C1 segment of cervical spinal cord (tissue), 14 donors: ENCODE data around the gene SEMA6D.
"Not testable (repeated sequence)": the region's sequence is repeated elsewhere in the genome, so short reads cannot be mapped to it uniquely, and the experiment has no call there.

ENCODE experiments used
- DNase-seq, 14 donors: peaks; one replicate each; lab custom pipeline; 2025; lab: John Stamatoyannopoulos, UW

The SEMA6D gene

DNA sequence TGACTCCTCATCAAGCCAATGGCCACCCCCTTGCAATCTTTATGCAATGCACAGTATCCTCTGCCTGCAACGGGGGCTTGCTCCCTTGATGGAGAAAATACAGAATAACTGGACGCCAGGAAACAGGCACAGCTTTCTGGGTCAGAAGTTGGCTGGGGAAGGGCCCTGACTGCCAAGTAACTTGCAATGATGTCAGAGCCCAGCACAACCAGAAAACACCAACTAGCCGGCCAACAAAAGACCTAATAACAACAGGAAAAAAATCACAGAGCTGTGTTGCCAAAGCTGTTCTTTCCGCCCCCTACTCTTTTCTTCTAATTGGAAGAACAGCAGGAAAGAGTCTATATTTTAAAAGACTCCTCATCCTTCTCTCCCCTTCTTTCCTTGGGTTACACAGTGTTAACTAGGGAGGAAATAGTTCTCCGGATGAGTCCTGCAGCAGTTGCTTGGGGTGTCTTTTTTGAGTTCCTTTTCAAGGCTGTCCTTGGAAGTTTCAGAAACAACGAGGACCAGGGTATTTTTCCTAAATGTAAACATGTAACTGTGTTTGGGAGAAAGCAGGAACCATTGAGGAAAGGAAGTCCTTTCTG lies 1.4 kb upstream of the SEMA6D start:
- peak in 12 of 14 donors; percentile 13 to 73 (median 48) for DNase-seq

DNA sequence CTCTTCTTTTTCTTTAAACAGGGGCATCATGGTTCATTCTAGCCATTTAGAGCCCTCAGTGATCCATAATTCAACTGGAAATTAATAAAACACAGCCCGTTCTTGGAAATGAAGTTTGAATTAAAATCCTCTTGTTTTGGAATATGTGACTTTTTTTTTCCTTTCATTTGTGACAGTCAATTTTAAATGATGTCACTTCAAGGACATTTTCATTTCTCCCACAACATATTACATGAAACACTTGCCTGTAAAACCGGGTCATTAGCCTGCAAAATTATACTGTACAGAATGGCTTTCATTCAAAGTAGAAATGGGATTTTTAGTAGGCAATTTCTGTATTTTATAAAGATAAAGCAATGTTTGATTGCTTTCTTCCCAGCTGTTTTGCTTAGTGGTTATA lies 789 bp upstream of the SEMA6D start:
- no peak for DNase-seq

DNA sequence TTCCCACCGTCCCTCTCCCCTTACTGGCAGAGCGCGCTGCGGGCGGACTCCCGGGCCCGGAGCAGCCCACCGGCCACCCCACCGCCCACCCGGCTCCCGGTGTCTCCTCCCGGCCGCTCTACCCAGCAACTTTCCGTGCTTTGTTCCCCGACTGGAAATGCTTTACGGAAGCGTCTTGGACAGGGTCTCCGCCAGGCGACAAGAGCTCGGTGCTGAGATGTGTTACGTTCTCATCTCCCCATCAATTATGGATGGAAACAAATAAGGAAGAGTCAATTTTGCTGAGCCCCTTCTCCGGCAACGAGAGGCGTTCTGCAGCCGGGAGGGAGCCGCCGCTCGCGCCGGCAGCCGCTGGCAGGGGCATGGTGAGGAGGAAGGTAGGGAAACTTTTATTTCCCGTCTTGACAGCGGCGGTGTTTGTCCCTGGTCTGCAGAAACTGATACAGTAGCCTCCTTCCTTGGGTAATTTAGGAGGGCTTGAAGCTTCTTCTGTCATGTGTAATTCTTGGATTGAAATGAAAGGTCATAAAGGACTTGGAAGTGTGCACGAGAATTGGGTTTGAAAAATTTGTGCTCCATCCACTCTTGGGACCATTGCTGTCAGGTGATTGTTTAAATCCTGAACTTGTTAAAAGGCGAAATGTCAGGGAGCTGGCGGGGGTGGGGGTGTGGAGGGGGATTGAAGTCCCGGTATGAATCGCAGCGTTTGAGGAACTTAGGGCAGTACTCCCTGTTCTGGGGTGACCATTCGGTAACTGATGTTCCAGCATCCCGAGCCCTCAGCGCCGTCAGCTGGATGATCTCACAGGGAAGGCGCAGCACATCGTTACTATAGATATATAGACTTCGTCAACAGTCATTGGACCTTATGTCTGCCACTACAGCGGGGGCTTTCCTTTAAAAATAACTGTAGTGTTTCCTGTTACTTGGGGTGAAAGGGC lies 1.5 kb downstream of the SEMA6D start:
- peak in 10 of 14 donors; percentile 20 to 80 (median 58) for DNase-seq

DNA sequence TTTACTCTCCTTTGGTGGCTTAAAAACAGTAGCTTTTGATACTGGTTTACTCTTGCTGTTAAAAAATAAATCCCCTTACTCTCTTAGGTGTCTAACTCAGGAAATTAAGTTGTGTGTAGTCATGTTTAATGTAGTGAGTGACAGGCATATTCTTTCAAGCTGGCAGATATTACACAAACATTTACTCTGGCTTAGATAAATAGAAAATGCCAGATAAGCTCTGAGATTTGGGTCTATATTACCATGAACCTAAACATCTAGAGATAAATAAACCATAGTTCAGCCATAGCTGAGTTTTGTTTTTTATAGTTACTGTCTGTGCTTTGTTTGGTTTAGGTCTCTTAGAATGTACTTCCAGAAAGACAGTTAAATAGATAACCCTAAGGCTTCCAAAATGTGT lies 2.4 kb downstream of the SEMA6D start:
- DNase-seq = no peak

DNA sequence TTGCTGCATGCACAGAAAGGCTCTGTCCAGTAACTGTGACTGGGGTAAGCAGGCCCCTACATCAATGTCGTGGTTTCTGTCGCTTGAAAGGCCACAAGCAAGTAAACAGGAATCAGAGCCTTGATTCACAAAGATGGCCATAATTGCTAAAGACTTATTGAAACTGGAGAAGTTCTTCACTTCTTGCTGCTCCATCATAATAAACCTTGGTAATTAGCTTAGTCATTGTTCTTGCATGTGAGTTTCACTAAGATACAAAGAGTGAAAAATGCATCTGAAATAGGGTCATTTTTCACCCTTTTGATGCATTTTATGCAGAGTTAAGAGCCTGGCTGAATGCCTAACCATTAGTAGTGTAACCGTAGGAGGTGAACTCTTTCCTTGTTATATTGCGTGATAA lies 3.2 kb downstream of the SEMA6D start:
- DNase-seq = peak in 1 of 14 donors; percentile 22

DNA sequence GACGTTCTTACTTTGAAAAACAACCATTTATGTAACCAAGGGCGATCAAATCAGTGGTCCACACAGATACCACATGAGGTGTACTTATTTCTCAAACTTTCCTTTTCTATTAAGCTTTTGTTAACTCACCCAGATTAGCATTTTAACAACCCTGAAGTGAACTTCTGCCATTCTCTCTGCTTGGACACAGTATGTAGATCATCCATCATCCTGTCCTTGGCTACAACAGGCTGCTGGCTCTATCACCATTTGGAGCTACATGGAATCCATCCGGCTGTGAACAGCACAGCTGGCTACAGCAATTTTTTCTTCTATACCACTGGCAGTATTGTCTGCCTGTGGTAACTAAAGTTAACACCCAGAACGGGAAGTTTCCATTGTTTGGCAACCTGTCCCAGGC lies 4.4 kb downstream of the SEMA6D start:
- DNase-seq = peak in 2 of 14 donors; percentile 18 to 21

DNA sequence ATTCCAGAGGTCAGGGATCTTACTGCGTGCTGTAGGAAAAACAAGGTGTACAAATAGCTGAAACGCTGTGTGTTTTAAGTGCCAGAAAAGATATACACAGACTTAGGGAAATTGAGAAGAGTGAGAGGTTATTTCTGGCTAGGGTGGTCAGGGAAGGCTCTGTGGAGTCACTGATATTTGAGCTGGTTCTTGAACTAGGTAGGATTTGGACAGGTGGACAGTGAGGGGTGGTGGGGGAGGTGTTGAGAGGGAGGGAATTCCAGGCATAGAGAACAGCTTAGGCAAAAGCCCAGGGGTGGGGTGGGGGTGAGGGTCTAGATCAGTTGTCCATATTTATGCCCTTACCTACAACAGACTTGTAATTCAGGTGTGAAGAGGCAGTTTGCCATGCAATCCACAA lies 7.0 kb downstream of the SEMA6D start:
- DNase-seq = no peak

DNA sequence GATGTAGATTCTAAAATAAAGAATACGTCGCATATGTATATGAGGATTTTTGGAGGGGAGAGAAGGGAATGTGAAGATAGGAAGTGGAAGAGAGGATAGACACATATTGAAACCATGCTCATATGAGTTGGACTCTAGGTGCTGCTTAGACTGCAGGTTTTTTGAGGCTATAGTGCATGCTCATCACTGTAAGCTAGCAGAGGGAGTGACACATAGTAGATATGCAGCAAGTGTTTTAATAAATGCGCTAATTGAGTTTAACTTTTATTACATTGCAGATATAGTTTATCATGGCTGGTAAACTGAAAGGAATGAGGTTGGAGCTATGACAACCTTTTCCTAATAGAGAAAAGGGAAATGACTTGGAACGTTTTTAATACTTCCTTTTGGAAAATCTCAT lies 7.7 kb downstream of the SEMA6D start:
- DNase-seq = no peak

DNA sequence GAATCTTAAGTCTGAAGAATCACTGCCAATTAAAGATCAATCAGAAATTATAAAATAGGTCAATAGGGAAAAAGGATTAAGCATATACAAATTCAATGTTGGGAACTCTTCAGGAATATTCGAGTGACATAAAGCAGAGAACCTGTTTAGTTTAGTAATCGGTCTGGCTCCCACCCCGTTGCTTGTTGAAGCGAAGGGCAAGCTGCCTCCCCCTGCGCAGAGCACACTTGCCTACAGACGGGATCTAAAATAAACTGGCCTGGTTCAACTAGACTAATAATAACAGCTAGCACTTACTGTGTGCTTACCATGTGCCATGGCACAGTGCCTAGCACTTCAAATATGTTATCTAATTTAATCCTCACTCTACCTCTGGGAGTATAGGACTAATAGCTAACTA lies 8.6 kb downstream of the SEMA6D start:
- no peak for DNase-seq

DNA sequence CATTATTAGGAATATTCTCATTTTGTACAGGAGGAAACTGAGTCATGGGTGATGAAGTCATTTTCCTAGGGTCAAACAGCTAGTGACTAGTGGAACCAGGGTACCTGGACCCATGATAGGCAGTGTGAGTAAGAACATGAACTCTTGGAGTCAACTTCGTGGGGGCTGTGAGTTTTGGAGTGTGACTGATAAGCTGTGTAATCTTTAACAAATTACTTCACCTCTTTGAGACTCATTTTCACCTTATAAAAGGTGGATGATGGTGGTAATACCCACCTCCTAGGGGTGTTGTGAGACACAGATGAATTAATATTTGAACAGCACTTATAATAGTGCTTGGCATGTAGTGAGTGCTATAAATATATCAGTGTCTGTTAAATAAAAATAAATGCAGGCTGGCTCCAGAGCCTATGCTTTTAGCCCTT lies 9.1 kb downstream of the SEMA6D start:
- DNase-seq = no peak

DNA sequence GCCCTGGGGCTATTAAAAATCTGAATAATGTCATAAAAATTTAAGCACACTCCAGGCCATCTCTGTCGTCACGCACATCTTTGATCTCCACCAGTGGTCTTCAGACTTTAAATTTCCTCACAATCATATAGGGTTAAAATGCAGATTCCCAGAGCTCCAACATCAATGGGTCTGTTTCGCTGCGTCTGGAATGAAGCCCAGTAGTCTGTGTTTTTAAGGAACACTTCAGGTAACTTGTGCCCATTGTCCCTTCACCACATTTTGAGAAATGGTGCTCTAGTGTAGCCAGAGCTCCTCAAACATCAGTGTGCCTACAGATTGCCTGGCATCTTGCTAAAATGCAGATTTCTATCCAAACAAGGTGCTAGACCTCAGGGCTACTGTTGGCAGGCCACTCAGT lies 9.8 kb downstream of the SEMA6D start:
- DNase-seq = no peak

DNA sequence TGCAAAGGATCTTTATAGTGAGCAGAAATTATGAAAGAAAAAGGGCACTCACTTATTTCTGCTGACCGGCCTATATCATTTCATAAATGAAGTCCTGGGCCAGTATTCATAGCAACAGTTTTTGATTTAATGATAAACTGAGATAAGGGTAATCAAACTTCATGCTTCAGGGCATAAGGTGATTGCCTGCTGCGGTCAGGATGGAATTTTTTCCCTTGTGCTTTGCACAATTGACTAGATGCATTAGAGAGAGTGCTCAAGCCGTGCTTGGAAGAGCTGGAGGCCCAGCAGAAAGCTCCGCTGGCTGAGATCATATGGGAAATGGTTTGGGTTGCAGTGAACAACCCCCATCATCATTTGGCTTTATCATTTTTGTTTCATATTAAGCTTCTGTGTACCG lies 10.4 kb downstream of the SEMA6D start:
- no peak for DNase-seq

DNA sequence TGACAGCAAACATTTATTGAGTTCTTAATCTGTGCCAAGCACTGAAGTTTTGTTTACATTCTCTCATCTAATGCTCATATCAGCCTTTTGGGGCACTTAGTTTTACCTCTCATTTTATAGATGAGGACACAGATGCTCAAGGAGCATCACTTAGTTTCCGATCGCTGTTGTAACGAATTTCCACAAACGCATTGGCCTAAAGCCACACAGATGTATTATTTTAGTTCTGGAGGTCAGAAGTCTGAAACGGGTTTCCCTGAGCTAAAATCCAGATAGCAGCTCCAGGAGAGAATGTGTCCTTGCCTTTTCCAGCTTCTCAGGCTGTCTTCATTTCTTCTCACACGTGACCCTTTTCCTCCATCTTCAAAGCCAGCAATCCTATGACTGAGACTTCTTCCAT lies 11.1 kb downstream of the SEMA6D start:
- no peak for DNase-seq

DNA sequence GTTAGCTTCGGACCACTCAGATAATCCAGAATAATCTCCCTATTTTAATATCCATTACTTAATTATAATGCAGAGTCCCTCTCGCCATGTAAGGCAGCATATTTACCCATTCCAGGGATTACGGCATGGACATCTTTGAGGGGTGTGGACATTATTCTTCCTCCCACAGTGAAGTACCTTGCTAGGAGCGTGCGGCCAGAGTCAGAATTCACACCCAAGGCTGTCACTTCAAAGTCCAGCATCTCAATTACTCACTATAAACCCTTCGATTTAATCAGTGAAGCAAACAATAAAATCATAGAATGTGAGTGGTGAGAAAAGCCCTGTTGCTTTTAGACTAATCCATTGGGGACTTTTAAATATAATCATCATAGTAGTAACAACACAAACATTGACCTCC lies 11.6 kb downstream of the SEMA6D start:
- no peak for DNase-seq

DNA sequence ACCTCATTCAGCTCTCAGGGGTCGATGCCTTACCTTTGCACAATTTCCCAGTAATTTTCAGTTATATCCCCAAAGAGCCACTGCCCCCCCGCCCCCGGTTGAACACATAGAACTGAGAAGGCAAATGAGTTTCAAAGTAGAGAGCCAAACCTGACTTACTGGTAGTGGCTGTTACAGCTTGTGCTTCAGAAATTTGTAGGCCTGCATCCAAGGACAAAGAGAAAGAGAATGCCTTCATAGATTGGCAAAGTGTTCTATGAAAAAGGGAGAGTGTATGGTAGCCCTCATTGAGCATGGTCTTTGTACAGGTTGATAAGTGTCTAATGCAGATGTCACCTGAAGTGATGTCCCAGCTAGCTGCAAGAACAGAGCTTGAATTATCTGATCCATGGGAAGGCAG lies 13.9 kb downstream of the SEMA6D start:
- peak in 1 of 14 donors; percentile 16 for DNase-seq

DNA sequence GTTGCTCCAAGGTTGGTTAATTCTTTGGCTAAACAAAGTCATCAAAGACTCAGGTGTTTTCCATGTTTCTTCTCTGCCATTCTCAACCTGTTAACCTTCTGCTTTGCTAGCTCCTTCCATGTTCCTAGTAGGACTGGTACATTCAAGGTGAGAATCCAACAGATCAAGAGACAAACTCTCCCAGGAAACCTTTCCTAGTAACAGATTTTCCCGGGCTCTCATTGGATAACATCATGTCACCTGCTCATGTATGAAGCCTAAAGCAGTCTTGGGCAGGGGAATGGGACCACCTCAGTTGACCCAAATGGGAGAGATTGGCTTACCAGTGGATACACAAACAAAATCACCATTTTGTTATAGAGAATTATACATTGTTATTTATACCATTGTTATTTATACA lies 14.9 kb downstream of the SEMA6D start:
- no peak for DNase-seq

DNA sequence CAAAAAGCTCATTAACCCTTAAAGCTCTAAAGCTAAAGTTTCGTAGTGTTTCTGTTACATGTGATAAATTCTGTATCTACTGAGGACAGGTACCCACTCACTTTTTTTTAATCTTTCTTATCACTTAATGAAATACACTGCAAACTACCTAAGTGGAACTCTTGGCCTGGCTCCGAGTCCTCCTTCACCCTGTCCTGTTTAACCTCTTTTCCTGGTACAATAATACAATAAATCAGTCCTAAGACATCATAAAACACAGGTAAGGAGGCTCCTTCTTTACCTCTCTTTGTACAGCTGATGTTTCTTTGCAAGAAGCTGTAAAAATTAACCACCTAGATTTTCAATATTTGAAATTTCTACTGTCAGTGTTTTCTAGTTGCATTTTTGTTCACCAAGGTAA lies 15.8 kb downstream of the SEMA6D start:
- DNase-seq = no peak

DNA sequence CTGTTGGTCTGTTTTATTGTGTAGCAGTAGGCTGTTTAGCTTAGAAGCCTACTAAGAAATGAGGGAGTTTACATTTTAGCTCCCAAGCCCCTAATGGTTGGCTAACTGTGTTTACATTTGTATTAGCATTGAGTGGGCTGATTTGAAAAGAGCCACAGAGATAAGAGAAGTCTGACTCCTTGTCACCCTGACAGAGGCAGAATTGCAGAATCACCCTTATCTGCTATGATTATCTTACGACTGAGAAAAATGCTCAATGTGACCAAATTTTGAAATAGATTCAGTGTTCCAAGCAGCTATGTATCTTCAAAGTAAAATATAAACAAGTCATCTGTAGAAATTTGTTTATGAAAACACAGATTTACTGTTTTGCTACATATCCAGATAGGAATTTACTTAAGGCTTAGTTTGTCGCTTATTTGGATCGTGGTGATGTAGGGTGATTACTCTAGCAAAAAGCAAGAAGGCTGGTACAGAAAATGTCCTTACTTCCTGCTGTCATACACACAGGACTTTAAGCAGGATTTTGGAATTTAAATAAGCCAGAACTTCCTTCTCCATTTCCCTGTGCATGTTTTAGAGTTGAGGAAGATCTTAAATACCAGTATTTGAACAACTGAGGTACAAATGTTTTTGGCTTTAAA lies 19.0 kb downstream of the SEMA6D start:
- DNase-seq = no peak

DNA sequence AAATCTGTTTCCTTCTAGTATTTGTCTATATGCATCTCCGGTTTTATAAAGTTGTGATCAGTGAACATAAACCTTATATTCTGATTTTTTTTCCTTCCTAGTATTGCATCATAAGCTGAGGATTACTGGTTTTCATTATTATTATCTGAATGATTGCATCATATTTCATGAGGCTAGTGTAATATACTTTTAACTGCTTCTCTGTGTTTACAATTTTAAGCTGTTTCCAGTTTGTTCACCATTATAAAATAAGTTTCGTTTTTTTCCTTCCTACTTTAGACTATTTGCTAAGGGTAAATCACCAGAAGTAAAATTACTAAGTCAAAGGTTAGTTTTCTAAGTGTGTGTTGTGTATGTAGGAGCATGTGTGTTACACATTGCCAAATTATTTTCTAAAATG lies 20.2 kb downstream of the SEMA6D start:
- DNase-seq = no peak

DNA sequence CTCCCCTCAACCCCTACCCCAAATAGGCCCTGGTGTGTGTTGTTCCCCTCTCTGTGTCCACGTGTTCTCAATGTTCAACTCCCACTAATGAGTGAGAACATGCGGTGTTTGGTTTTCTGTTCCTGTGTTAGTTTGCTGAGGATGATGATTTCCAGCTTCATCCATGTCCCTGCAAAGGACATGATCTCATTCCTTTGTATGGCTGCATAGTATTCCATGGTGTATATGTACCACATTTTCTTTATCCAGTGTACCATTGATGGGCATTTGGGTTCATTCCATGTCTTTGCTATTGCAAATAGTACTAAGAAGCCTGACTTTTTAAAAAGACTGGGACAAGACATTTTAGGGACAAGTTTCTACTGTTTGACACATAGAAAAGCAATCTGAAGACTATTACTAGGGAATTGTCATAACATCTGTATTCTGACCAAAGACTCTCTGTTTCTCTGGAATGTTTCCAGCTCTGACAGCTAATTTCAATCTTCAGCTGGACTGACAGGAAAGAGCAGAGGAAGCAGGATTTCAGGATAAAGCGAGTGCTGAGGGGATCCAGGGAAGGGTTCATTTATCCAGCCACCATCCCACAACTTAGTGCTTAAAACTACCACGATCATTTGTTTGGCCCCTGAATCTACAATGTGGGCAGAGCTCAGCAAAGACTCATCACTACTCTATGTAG lies 21.0 kb downstream of the SEMA6D start:
- DNase-seq = not testable (repeated sequence)

DNA sequence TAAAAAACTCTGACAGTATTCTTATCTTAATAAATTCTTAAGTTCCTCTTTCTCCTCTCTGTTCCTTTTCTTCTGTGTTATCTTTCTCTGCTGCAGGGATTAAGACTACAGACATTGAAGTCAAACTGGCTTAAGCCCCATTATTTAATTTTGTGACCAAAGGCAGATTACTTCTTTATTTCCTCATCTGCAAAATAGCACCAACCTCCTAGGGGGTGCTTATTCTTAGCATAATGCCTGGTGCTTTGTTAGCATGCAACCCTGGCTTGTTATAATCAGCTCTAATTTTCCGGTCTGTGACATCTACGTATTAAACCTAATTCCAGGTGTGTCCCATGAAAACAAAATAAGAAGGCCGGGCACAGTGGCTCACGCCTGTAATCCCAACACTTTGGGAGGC lies 23.8 kb downstream of the SEMA6D start:
- no peak for DNase-seq

DNA sequence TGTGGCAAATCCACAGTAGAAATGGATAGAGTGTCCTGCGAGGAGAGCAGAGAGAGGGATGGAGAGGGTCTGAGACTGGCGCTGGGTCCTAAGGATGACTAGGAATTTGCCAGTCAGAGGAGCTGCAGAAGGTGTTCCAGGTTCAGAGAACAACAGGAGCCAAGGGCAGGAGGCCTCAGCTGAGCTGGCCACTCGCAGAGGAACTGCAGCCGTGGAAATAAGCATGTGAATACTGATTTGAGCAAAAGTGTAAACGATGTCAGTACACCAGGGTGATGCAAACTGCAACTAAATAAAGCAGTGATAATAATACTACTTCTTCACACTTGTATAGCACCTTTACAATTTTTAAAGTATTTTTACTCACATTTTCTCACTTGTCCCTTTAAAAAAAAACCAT lies 24.6 kb downstream of the SEMA6D start:
- no peak for DNase-seq
